HG02678 (cell line): ENCODE measurements around the gene CBFA2T2.
"Not testable (repeated sequence)": the region's sequence is repeated elsewhere in the genome, so short reads cannot be mapped to it uniquely, and the experiment has no call there.

ENCODE experiments used
- ATAC-seq: cut with Tn5 transposase; IDR thresholded peaks from one replicate; pipeline ENCODE4 v1.9.1; 2021; ENCODE audit warnings: mild to moderate bottlenecking, moderate library complexity; ENCODE audit not compliant: unreplicated experiment

CBFA2T2 gene

GRCh38 chr20:33470457-33470856, 19.4 kb upstream of the CBFA2T2 start:
- no peak for ATAC-seq

DNA sequence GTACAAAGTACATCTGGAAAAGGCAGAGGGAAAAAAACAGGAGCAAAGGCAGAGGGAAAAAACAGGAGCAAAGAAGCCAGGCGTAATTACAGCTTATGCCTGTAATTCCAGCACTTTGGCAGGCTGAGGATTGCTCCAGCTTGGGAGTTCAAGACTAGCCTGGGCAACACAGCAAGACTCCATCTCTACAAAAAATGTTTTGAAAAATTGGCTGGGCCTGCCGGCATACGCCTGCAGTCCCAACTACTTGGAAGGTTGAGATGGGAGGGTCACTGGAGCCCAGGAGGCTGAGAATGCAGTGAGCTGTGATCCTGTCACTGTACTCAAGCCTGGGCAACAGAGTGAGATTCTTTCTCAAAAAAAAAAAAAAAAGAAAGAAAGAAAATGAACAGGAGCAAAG, 19.0 kb upstream of the CBFA2T2 start:
- ATAC-seq = no peak

DNA sequence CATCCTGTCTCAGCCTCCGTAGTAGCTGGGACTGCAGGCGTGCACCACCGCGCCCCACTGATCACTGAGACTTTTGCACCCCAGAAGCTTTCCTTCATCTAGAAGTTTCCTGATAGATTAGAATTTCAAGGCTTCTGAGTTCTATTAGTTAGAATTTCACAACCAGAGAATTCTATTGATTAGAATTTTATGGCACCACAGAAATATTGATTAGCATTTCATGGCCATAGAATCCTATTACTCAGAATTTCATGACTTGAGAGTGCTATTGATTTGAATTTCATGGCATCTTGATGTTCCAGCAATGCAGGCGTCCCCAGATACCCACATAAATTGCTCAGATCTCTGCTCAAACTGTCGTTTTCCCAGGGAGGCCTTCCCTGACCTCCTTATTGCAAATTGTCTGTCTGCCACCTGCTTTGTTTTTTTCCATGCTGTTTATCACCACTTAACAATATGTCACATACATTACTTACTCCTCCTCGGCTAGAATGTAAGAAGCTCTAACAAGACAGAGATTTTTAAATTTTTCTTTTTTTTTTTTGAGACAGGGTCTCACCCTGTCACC, 16.9 kb upstream of the CBFA2T2 start:
- ATAC-seq = no peak

GRCh38 chr20:33474097-33474873, 15.6 kb upstream of the CBFA2T2 start:
- no peak for ATAC-seq

GRCh38 chr20:33474963-33475362, 14.9 kb upstream of the CBFA2T2 start:
- no peak for ATAC-seq

DNA sequence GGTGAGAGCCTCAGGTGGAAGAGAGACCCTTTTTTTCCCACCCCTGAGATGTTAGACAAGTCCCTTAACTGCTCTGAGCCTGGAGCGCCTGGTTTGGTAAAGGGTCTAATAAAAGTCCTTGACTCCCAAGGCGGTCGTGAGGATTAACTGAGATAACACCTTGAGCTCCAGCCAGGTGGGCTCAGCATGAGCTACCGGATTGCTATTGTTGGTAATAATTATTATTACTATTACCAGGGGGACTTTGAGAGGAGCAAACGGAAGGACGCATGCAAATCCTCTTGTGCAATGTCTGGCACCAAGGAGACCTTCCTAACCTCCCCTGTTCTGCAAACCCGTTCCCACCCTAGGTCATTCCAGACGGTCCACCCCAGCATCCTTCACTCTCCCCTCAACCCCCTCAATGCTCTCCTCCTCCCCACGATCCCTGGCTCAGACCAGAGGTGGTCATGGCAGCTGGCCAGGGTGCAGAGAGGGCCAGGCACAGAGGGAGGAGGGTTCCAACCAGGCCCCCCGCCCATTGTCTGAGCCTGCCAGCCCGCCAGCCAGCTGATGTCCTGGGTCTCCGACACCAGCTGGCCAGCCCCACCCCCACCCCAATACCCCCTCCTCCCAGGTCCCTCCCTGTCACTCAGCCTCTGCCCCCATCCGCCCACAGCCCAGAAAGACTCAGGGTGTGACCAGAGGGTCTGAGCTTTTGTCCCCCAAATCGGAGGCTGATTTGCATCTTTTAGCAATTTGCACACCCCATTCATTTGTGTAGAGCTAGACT, 14.3 kb upstream of the CBFA2T2 start:
- ATAC-seq = no peak

DNA sequence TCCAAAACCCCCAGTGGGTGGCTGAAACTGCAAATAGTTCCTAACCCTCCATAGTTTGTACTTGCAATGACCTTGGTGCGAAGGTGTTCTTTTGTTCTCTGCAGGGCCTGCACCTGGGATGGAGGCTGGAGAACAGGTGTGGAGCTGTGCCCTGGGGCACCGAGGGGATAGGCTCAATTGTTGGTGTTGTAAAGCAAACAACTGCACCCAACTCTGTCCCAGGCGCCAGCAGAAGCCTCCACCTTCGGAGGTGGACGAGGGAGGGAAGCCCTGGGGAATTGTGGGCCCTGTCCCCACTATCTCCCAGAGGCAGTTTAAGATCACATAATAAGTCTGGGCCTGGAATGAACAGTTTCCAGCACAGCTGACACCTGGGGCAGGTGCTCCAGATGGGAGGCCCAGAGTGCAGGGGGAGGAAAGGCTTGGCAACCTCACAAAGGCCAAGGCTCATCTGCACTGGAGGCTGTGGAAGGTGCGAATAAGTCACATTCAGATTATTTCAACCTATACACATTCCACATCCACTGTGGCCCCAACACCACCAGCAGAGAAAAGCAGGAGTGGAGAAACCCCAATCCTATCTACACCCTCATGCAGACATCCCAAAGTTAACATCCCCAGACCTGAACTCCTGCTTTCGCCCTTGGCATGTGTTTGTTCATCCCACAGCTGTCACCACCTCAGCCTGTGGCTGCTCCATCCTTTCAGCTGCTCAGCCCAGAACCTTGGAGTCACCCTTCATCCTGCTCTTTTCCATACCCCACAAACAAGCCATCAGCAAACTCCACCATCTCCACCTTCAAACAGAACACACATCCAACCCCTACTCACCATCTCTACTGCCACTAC, 12.3 kb upstream of the CBFA2T2 start:
- ATAC-seq = no peak

DNA sequence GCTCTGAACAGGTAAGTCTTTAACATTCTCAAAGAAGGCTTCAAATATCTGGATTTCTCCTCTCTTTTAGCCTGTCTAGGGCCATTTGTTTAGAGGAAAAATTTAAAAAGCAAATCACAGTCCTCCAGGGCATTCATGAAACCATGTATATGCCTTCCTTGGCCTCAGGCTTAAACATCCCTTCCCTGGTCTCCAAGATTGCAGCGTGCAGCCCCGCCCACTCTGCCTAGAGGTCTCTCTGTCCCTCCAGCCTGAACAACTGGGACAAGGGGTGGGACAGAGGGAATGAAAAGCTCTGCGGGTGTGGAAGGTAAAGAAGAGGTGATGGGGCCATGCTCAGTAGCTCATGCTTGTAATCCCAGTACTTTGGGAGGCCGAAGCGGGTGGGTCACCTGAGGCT, 9.8 kb upstream of the CBFA2T2 start:
- ATAC-seq = no peak

- no peak for ATAC-seq
Measured at GRCh38 chr20:33481431-33481941, 8.4 kb upstream of the CBFA2T2 start.

GRCh38 chr20:33482581-33482980, 7.3 kb upstream of the CBFA2T2 start:
- no peak for ATAC-seq

DNA sequence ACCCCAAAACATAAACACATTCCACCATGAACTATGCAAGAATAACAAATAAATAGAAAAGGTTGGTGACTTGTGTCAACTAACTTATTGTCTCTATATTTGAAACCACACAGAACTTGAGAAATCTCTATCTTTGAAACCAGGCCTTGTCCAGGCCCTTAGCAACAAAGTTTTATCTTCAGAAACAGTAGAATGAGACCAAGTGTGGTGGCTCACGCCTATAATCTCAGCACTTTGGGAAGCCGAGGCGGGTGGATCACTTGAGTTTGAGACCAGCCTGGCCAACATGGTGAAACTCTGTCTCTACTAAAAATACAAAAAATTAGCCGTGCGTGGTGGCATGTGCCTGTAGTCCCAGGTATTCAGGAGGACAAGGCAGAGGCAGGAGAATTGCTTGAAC, 6.7 kb upstream of the CBFA2T2 start:
- ATAC-seq = not testable (repeated sequence)

DNA sequence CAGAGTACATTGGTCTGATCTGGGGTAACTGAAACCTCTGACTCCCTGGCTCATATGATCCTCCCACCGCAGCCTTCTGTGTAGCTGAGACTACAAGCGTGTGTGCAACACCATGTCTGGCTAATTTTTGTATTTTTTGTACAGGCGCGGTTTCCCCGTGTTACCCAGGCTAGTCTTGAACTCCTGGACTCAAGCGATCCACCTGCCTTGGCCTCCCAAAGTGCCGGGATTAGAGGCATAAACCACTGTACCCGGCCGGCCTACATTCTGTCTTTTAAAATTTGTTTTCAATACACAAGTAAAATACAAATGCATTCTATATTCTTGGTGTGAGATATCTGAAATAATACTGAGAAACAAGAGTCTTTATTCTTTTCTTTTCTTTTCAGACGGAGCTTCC, 1.7 kb upstream of the CBFA2T2 start:
- no peak for ATAC-seq

- ATAC-seq = not testable (repeated sequence)
Measured at GRCh38 chr20:33488661-33489494, 1.0 kb upstream of the CBFA2T2 start.

- peak; percentile 93 for ATAC-seq
Measured at GRCh38 chr20:33489495-33490022, 337 bp upstream of the CBFA2T2 start.

- ATAC-seq = no peak
Measured at GRCh38 chr20:33490934-33491656, 1.2 kb downstream of the CBFA2T2 start.

GRCh38 chr20:33493076-33493766, 3.3 kb downstream of the CBFA2T2 start:
- no peak for ATAC-seq

DNA sequence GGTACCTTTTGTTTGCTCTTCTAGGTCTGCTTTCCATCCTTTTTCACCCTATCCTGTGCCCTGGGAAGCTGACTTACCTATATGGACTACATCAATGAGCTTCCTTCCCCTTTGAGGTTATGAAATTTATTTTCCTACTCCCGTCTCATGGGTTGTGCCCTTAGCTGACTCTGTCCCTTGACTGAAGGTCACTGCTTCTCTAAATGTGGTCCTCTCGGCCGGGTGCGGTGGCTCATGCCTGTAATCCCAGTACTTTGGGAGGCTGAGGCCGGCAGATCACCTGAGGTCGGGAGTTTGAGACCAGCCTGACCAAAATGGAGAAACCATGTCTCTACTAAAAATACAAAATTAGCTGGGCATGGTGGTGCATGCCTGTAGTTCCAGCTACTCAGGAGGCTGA, 6.9 kb downstream of the CBFA2T2 start:
- not testable (repeated sequence) for ATAC-seq

GRCh38 chr20:33499355-33499754, 9.5 kb downstream of the CBFA2T2 start:
- no peak for ATAC-seq
